ENCODE measurements around the gene CTNNA2.

DNA sequence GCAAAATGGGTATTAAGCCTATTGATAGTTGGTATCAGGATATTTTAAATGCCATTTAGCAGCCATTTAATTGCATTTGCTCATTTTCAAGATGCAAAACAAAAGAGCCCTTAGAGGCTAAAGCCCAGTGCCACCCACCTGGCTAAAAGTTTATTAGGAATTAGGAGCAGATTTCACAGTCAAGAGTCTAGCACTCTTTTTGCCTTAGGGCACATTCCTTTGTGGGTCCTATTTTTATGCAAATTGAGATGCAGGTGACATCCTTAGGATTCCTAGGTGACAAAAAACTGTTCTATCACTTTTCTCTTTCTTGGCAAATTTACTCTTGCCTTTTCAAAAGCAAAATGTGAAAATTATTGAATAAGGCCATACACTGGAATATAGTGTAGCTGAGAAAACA lies 42.0 kb downstream of the CTNNA2 start:
- TF ChIP-seq, protein P1, sequence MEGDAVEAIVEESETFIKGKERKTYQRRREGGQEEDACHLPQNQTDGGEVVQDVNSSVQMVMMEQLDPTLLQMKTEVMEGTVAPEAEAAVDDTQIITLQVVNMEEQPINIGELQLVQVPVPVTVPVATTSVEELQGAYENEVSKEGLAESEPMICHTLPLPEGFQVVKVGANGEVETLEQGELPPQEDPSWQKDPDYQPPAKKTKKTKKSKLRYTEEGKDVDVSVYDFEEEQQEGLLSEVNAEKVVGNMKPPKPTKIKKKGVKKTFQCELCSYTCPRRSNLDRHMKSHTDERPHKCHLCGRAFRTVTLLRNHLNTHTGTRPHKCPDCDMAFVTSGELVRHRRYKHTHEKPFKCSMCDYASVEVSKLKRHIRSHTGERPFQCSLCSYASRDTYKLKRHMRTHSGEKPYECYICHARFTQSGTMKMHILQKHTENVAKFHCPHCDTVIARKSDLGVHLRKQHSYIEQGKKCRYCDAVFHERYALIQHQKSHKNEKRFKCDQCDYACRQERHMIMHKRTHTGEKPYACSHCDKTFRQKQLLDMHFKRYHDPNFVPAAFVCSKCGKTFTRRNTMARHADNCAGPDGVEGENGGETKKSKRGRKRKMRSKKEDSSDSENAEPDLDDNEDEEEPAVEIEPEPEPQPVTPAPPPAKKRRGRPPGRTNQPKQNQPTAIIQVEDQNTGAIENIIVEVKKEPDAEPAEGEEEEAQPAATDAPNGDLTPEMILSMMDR (IDR thresholded peaks at IDR 0.05) = no peak
- no peak for TF ChIP-seq NFIC (IDR thresholded peaks at IDR 0.05; ENCODE audit: borderline replicate concordance)

Data from SK-N-SH (cell line).